GM21367 (cell line): ENCODE results near the gene ZDHHC19.
"Not testable (repeated sequence)": the region's sequence is repeated elsewhere in the genome, so short reads cannot be mapped to it uniquely, and the experiment has no call there.

ENCODE experiments used
- ATAC-seq: cut with Tn5 transposase; IDR thresholded peaks from one replicate; pipeline ENCODE4 v1.9.1; 2021; ENCODE audit not compliant: unreplicated experiment

Gene ZDHHC19

GRCh38 chr3:196225763-196226364, 14.7 kb upstream of the ZDHHC19 start:
- no peak for ATAC-seq

GRCh38 chr3:196225086-196225485, 13.9 kb upstream of the ZDHHC19 start:
- no peak for ATAC-seq

- ATAC-seq: no peak
These were observed 11.8 kb upstream of the ZDHHC19 start for GRCh38 chr3:196222876-196223595.

GRCh38 chr3:196220991-196221390, 9.8 kb upstream of the ZDHHC19 start:
- ATAC-seq: no peak

GRCh38 chr3:196220587-196220986, 9.4 kb upstream of the ZDHHC19 start:
- ATAC-seq: no peak

- ATAC-seq: no peak
These were observed 8.7 kb upstream of the ZDHHC19 start for GRCh38 chr3:196219970-196220311.

- no peak for ATAC-seq
These were observed 8.2 kb upstream of the ZDHHC19 start for GRCh38 chr3:196219194-196219969.

- ATAC-seq: no peak
These were observed 7.0 kb upstream of the ZDHHC19 start for GRCh38 chr3:196218155-196218712.

- ATAC-seq: no peak
These were observed 6.3 kb upstream of the ZDHHC19 start for GRCh38 chr3:196217307-196218154.

GRCh38 chr3:196216681-196217211, 5.5 kb upstream of the ZDHHC19 start:
- no peak for ATAC-seq

GRCh38 chr3:196216089-196216564, 4.9 kb upstream of the ZDHHC19 start, which contains the start of gene SLC51A:
SLC51A (plus strand) TSS chr3:196216534; CDS start chr3:196216713, 179 bp downstream.
- ATAC-seq: no peak

GRCh38 chr3:196215493-196216020, 4.4 kb upstream of the ZDHHC19 start:
- ATAC-seq: no peak

- no peak for ATAC-seq
These were observed 3.7 kb upstream of the ZDHHC19 start for GRCh38 chr3:196214783-196215441.

- ATAC-seq: not testable (repeated sequence)
These were observed 1.1 kb downstream of the ZDHHC19 start for GRCh38 chr3:196209944-196210672.

- ATAC-seq: no peak
These were observed 2.1 kb downstream of the ZDHHC19 start for GRCh38 chr3:196208942-196209695.

- no peak for ATAC-seq
These were observed 3.2 kb downstream of the ZDHHC19 start for GRCh38 chr3:196207833-196208607.

- ATAC-seq: no peak
These were observed 3.9 kb downstream of the ZDHHC19 start for GRCh38 chr3:196207159-196207832.
